Parathyroid adenoma (tissue), 2 donors: Measurements from ENCODE around the gene ICE1.

Experiments
- H2AFZ ChIP-seq: fragments of 300-600 bp; sonication (generic); one replicate; pipeline ENCODE4 v1.7.0; 2017; ENCODE audit warnings: antibody characterized with exemption, mild to moderate bottlenecking
- H3K27ac ChIP-seq: fragments of 300-600 bp; sonication (generic); one replicate; pipeline ENCODE4 v1.7.0; 2017
- H3K27me3 ChIP-seq: fragments of 300-600 bp; sonication (generic); one replicate; pipeline ENCODE4 v1.7.0; 2017; ENCODE audit warnings: low read length; ENCODE audit not compliant: control insufficient read depth, insufficient read depth
- H3K36me3 ChIP-seq: fragments of 300-600 bp; sonication (generic); one replicate; pipeline ENCODE4 v1.7.0; 2017; ENCODE audit warnings: low read length; ENCODE audit not compliant: control insufficient read depth, insufficient read depth
- H3K4me1 ChIP-seq: fragments of 300-600 bp; sonication (generic); one replicate; pipeline ENCODE4 v1.7.0; 2017; ENCODE audit warnings: control low read depth
- H3K4me2 ChIP-seq: fragments of 300-600 bp; sonication (generic); one replicate; pipeline ENCODE4 v1.7.0; 2017; ENCODE audit warnings: low read length
- H3K4me3 ChIP-seq: fragments of 300-600 bp; sonication (generic); one replicate; pipeline ENCODE4 v1.7.0; 2017; ENCODE audit warnings: low read depth, low read length
- H3K79me2 ChIP-seq: fragments of 300-600 bp; sonication (generic); one replicate; pipeline ENCODE4 v1.7.0; 2017; ENCODE audit warnings: control low read depth
- H3K9ac ChIP-seq: fragments of 300-600 bp; sonication (generic); one replicate; pipeline ENCODE4 v1.7.0; 2017; ENCODE audit warnings: mild to moderate bottlenecking
- H3K9me3 ChIP-seq: fragments of 300-600 bp; sonication (generic); one replicate; pipeline ENCODE4 v1.7.0; 2017; ENCODE audit warnings: low read length; ENCODE audit not compliant: control insufficient read depth
- TF ChIP-seq, protein P1 (sequence below): fragments of 300-600 bp; sonication (generic); IDR thresholded peaks from one replicate; pipeline ENCODE4 v1.7.0; 2017; ENCODE audit warnings: antibody characterized with exemption, mild to moderate bottlenecking
- donor health status: primary hyperparathyroidism.

ICE1 gene

DNA sequence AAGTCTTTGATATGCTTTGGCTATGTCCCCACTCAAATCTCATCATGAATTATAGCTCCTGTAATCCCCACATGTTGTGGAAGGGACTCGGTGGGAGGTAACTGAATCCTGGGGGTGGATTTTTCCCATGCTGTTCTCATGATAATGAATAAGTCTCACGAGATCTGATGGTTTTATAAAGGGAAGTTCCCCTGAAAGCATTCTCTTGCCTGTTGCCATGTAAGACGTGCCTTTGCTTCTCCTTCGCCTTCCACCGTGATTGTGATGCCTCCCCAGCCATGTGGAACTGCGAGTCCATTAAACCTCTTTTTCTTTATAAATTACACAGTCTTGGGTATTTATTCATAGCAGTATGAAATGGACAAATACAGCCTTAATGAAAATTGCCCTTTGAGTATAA lies 44.7 kb upstream of the ICE1 start:
- no peak overlapping the region for H3K27ac ChIP-seq
- H3K4me3 ChIP-seq: no peak overlapping the region
- H3K79me2 ChIP-seq: no peaks in the 10 kb centered on the region
- TF ChIP-seq, protein P1, sequence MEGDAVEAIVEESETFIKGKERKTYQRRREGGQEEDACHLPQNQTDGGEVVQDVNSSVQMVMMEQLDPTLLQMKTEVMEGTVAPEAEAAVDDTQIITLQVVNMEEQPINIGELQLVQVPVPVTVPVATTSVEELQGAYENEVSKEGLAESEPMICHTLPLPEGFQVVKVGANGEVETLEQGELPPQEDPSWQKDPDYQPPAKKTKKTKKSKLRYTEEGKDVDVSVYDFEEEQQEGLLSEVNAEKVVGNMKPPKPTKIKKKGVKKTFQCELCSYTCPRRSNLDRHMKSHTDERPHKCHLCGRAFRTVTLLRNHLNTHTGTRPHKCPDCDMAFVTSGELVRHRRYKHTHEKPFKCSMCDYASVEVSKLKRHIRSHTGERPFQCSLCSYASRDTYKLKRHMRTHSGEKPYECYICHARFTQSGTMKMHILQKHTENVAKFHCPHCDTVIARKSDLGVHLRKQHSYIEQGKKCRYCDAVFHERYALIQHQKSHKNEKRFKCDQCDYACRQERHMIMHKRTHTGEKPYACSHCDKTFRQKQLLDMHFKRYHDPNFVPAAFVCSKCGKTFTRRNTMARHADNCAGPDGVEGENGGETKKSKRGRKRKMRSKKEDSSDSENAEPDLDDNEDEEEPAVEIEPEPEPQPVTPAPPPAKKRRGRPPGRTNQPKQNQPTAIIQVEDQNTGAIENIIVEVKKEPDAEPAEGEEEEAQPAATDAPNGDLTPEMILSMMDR: no peak
- no peak overlapping the region for H3K9ac ChIP-seq
- no peaks in the 10 kb centered on the region for H3K4me1 ChIP-seq
- no peak overlapping the region for H2AFZ ChIP-seq
- no peaks in the 10 kb centered on the region for H3K27me3 ChIP-seq
- no peaks in the 10 kb centered on the region for H3K9me3 ChIP-seq
- H3K36me3 ChIP-seq: no peaks in the 10 kb centered on the region
- no peak overlapping the region for H3K4me2 ChIP-seq

DNA sequence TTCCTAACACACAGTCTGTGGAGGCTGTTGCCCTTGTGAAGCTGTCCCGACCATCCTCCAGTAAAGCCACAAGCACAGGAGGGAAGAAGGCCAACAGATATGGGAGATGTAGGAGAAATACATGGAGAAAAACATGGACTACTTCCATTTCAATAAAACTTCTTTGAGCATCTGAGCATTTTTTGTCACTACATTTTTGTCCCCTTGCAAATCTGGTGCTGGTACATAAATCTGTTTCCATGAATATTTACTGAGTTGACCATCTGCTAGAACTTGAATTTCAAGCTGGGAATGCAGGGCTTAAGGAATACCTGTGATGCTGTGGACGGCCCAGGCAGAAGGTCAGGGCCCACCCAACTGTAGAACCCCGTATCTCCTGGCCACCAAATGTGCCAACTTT lies 43.9 kb upstream of the ICE1 start:
- Histone ChIP-seq H3K36me3 (no peaks in the 10 kb centered on the region), H3K27ac (no peak overlapping the region), H3K4me1 (no peaks in the 10 kb centered on the region), H2AFZ (no peak overlapping the region), H3K9me3 (no peaks in the 10 kb centered on the region), H3K4me2 (no peak overlapping the region), H3K9ac (no peak overlapping the region), H3K4me3 (no peak overlapping the region), H3K27me3 (no peaks in the 10 kb centered on the region), H3K79me2 (no peaks in the 10 kb centered on the region)
- TF ChIP-seq, protein P1: no peak

DNA sequence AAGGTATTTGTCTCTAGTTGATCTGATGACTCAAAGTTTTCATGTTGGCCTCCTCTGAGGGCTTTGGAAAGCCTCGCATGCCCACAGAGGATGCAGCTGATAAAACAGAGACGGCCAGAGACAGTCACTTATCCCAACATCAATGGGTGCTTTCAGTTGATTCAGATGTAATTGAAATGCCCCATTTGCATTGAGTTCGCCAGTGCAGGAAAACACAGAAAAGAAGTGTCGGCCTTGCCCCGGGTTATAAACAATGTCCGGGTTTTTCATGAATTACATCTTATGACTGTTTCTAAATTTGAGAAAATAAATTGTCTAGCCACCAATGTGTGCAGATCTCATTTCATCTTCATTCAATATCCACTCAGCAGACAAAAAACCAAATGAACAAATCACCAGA lies 42.2 kb upstream of the ICE1 start:
- Histone ChIP-seq H3K79me2 (no peaks in the 10 kb centered on the region), H3K4me1 (no peaks in the 10 kb centered on the region), H3K4me2 (no peak overlapping the region), H3K36me3 (no peaks in the 10 kb centered on the region), H3K9ac (no peak overlapping the region), H3K9me3 (no peaks in the 10 kb centered on the region), H2AFZ (no peak overlapping the region), H3K27ac (no peak overlapping the region), H3K4me3 (no peak overlapping the region), H3K27me3 (no peaks in the 10 kb centered on the region)
- TF ChIP-seq, protein P1: no peak

DNA sequence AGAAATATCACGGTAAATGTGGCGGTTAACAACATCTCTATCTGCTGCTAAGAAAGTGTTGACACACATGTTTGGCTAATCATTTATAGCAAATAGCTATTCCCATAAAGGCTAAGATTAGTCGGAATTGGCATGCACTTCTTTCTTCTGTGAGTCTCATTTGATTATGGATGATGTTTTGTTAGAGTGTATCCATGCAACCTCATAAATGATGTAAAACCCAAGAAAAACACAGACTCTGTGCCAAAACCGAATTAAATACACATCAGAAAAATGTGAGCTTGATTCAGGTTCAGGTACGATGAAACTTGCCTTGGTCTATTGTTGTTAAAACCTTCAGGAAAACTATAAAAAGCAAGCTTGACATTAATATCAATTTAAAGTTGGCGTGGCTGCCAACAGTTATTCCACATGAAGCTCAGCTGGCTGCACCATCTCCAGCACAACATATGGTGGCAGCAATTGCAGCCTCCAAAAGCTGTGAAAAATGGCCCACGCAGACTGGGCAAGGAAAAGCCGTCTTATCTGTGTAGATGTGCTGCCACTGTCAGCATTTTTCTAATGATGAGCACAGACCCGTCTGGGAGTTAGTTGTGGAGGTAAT lies 41.1 kb upstream of the ICE1 start:
- TF ChIP-seq, protein P1: no peak
- Histone ChIP-seq H3K9ac (no peak overlapping the region), H3K4me2 (no peak overlapping the region), H3K36me3 (no peaks in the 10 kb centered on the region), H3K27me3 (no peaks in the 10 kb centered on the region), H3K27ac (no peak overlapping the region), H3K4me1 (no peaks in the 10 kb centered on the region), H3K79me2 (no peaks in the 10 kb centered on the region), H2AFZ (no peak overlapping the region), H3K4me3 (no peak overlapping the region), H3K9me3 (no peaks in the 10 kb centered on the region)

DNA sequence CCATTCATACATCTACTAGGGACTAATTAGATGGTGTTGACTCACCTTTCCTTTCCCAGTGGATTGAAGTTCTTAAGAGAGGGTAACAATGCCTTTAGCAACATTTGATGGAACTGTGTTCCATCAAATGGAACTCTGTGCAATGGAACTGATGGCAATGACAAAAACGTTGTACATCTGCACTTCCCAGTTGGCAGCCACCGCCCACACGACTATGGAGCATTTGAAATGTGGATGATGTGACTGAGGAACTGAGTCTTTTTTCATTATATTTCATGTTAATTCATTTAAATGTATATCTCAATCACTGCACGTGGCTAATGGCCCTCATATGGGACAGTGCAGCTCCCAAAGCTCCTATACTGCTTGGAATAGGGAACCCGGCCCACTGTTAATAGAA lies 39.0 kb upstream of the ICE1 start:
- Histone ChIP-seq H3K27me3 (no peaks in the 10 kb centered on the region), H3K4me3 (no peak overlapping the region), H3K9me3 (no peaks in the 10 kb centered on the region), H3K4me1 (no peaks in the 10 kb centered on the region), H3K27ac (no peak overlapping the region), H3K36me3 (no peaks in the 10 kb centered on the region), H3K4me2 (no peak overlapping the region), H3K9ac (no peak overlapping the region), H2AFZ (no peak overlapping the region), H3K79me2 (no peaks in the 10 kb centered on the region)
- TF ChIP-seq, protein P1: no peak
